DMS53 (cell line): Measurements from ENCODE around the gene TTC3.
A peak's percentile ranks its signal among the peaks of the same experiment; 100 is the strongest.

Source experiments
- DNase-seq: peaks from one replicate; lab custom pipeline; 2025; lab: John Stamatoyannopoulos, UW

Gene TTC3

DNA sequence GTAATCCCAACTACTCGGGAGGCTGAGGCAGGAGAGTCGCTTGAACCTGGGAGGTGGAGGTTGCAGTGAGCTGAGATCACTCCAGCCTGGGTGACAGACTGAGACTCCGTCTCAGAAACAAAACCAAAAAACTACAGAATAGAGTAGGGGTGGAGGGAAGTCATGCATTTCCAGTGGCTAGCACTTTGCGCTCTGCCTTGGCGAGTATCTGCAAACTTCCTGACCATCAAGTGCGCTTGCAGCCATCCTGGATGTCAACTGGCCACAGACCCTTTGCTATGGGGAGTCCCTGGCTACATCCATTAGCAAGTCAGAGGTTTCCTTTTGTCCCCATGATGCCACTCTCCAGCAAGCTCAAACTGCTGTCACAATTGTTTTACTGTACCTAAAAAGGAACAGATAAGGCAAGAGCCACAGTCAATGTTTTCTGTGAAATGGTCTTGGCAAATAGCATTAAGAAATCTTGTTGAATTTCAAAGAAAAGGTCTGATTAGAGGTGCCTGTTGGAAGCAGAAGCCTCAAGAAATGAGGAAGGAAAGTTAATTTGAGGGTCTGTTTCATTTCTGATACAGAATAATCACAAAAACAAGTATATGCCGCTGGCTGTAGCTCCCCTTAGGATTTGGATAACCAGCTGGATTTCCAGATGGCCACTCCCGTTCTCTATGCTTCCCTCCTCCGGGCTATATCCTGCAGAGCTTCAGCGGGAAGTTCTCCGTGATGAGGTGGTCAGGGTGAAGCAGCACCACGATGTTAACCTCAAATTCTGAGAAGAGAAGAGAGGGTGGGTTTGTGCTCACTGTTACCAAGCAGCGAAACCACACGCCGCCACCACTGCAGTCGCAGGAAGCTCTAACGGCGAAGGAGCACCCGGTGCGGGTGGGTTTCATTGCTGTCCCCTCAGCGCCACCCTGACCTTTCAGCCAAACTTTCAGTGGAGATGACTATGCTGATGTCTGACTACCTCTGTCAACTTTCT, 152.1 kb downstream of the TTC3 start:
- no peak for DNase-seq

DNA sequence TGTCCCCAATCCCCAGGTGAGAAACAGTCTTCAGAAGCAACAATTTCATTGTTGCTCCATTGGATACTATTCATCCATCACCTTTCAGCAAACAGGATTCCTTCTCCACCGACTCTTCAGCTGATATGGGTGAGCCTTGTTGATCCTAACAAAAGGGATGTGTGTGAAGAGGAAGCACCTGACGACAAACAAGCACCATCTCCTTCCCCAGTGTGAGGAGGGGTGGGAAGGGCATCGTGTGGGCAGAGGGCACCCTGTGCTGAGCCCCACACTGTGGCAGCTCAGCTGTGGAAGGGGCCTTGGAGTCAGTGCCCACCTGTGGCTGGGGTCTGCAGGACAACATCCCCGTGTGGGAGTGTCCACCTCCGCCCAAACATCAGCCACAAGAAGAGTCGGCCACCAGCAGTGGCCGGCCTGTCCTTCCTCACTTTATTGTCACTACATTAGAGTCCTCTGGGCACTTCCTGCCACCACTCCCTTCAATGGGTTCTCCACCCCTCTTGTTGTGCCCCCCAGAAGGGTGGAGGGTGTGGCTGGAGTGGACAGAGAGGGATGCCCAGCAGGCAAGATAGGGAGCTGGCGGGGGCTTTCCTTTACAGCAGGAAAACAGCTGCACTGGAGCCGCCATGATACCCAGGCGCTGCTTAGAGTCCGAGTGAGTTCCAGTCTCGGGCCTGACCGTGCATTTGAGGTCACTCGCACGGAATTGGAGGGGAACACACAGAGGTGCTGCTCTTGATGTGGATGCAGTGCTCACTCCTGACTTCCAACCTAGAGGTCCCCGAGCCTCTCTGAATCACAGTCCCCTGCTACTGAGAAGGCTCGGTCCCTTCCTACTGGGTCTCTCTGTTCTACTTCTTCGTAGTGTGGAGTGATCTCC, 153.2 kb downstream of the TTC3 start:
- no peak for DNase-seq

DNA sequence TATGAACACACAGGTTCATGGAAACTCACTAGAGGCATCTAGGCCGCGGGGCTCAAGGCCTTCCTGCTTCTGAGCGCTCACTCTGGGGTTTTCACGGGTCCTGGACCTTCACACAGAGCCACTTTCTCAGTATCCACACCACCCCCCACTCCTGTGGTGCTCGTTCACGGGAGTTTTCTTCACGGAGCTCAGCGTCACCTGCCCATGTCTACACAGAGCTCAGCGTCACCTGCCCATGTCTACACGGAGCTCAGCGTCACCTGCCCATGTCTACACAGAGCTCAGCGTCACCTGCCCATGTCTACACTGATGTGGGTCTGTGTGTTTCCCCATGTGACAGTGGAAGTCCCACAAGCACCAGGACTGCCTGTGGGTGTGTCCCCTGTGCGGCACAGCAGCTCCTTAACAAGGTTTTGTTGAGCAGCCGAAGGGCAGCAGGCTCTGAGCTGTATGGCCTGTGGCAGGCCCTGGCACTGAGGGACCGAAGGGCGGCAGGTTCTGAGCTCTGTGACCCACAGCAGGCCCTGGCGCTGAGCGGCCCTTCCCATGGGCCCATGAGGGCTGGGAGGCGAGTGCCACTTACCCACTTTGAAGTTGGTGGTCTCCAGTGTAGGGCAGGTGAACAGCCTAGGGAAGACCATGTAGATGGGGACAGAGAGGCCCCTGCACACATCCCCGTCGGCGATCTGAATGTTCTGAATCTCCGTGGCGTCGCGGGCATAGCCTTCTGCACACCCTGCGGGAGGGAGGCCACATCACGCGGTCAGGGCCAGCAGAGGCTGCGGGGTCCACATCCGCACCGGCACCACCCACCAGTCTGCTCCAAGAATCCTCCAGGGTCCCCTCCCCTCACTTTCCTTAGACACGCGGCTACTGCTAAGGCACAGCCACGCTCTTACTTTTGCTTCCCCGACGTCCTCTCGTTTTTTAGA, 154.3 kb downstream of the TTC3 start:
- DNase-seq, result no peak

DNA sequence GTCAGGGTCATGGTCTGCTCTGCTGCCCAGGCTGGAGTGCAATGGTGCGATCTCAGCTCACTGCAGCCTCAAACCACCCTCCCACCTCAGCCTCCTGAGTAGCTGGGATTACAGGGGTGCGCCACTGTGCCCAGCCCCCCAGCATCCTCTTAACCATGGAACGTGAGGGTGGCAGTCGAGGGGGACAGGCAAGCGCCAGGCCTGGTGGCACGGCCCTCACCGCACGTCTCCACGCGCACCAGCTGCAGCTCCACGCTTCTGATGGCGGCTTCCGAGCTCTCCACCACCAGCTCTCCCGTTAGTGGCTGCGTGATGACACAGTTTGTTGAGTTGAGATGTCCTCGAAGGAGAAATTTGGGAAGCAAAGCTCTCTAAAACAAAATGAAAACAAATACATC, 154.9 kb downstream of the TTC3 start:
- no peak for DNase-seq

DNA sequence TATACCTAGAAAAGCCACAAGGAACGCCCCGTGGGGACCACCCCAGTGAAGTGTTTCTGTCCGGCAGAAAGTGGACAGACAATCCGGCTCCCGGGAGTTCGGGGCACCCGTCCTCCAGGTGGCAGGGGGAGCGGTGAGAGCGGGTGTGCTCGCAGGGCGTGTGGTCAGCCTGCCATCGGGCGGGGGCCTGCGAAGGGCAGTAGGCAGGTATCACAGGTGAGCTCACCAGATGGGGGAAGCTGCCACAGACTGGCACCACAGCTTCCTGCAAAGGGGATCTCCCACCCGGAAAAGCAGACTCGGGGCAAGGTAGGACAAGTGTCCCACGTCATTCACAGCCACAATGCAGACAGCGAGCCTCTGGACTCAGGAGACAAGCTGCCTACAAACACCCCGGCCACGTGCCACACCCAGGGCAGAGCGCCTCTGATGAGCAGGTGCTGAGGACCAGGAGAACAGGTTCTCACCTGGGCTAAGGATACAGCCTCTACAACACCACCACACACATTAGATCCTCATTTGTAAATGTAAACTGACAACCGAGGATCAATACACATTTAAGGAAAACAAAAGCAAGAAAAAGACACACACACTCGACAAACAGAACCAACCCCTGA, 157.7 kb downstream of the TTC3 start:
- peak; percentile 91 for DNase-seq

DNA sequence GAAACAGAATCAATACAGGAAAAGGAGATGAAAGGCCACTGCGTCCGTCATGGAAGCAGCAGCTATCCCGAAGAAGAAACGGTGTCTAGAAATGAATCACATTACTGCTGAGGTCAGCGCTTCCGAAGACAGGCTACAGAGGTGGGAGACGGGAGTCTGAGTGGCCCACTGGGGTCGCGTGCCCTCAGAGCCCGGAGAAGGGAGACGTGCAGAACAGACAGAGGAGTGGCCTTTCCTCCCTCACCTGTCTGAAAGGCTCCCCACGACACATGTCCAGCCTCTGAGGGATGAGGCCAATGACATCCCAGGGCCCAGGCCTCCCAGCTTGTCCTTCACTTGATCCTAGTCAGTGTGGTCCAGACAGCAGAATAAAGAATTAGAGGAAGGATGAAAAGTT, 158.2 kb downstream of the TTC3 start:
- peak; percentile 69 for DNase-seq

DNA sequence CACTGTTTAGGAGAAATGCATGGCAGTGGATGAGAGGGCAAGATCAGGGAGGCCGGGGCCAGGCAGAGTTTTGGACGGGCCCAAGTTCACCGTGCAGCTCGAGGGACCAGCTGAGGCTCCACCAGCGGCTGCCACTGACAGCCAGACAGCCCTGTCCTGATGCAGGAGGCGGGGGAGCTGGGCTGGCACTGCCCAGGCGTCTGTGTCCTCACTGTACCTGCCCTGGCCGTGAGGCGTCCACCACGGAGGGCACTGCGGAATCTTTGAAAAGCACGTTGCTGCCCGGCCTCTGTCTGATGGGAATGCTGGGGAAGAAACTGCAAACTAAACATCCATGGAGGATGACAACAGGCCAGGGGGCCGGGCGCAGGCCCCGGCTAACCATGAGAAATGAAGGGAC, 158.6 kb downstream of the TTC3 start:
- DNase-seq, result no peak

DNA sequence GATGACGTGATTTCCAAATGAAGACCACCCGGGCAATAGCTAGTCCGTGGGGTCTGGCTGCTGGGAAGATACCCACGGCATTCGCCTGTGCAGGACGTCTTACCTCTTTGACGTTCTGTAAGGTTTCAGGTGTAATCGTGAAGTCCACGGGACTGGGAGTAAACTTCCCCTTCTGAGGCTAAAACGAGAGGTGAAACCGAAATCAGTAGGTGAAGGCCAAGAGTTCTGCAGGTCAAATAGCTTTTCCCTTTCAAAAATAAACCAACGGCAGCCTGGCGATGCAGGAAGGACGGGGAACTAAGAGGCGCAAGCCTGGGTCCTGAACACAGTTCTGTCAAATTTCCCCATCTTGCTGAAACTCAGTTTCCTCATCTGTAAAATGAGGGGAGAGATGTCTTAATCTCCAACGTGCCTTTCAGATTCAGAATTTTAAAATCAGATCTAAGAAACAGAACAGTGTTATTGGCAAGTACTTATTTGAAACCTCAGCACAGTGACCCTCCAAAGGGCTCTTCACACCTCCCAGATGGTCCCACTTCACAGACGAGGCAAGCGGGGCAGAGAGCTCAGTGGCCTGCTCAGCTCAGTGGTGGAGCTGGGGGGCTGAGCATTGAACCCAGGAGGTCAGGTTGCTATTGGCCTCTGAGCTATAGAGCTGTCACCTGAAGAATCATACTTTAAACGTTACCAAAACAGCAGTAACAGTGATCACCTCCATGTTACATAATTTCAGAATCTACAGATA, 159.4 kb downstream of the TTC3 start:
- no peak for DNase-seq

DNA sequence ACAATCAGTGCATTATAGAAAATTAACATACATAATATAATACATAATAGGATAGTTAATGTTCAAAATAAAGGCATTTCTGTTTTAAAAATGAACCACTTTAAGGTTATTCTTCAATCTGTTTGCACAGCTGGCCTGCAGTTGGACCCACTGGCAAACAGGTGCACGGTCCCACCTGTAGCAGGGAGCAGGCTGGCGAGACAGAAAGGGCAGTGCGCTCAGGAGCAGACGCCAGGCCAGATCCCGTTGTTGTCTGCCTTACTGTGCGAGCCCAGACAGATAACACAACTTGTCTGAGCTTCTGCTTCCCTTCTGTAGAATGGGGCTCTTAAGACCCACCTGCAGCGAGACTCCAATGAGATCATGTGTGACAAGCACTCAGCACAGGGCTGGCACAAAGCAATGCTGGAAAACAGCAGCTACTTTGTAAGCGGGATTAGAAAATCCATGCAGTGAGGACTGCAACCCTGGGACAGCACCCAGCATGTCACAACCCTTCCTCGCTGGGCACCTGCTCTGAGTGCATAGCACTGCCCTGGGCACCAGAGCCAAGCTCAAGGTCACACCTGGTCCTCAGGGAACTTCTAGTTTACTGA, 160.6 kb downstream of the TTC3 start:
- DNase-seq, result peak; percentile 88

DNA sequence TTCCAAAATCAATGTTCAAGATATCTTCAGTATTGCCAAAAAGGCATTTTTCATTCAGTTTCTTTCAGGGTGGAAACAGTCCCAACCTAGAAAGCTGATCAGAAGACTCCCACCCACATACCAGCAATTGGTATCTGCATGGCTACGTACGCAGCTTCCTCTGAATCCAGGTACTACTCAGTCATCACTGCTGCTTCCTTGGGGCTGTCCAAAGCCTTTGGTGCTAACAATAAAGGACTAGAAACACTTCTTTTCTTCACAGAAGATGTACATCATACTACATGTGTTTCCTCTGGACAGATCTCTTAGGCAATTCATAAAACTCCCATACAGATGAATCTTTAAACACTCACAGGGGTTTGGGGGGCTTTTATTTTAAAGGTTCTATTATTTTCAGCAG, 164.3 kb downstream of the TTC3 start:
- DNase-seq, result no peak

DNA sequence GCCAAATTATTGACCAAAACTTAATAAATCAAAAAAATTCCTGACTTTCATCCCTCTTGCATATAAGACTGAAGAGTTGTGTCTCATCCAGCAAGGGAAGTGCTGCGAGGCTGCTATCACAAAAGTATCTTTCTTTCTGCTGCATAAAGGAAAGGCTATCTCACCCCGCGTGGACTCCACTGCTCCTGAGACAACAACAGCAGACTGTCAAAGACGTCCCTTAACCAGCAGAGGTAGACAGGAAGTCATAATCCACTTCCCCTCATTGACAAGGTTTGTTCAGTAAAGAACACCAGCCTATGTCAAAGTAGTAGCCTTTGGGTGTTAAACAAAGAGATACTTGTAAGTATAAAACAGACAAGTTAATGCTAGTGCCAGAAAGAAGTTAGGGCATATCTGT, 164.7 kb downstream of the TTC3 start:
- no peak for DNase-seq

DNA sequence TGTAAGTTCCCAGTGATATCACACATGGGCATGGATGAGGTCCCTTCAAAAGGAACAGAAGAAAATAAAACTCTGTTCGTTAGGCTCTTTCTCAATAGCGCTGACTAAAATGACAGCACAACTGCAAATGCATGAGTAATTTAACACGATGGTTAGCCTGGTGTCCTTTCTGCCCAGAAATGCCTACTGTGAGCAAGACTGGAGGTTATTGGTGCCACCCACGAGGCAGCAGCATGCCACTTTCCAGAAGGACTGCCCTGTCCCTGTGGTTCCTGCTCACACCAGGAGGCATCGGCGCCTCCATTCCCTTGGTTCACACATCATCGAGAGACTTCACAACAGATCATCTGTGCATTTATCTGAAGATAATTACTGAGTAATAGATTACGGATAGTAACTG, 167.9 kb downstream of the TTC3 start:
- DNase-seq, result no peak

DNA sequence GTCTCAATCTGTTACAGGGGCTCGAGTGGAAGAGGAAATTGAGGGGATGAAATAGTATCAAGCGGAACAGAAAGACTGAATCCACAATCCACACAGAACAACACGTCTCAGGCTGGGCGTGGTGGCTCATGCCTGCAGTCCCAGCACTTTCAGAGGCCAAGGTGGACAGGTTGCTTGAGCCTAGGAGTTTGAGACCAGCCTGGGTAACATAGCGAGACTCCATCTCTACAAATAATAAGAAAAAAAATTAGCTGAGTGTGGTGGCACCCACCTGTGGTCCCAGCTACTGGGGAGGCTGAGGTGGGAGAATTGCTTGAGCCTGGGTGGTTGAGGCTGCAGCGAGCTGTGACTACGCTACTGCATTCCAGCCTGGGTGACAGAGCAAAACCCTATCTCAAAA, 168.4 kb downstream of the TTC3 start:
- DNase-seq, result no peak

DNA sequence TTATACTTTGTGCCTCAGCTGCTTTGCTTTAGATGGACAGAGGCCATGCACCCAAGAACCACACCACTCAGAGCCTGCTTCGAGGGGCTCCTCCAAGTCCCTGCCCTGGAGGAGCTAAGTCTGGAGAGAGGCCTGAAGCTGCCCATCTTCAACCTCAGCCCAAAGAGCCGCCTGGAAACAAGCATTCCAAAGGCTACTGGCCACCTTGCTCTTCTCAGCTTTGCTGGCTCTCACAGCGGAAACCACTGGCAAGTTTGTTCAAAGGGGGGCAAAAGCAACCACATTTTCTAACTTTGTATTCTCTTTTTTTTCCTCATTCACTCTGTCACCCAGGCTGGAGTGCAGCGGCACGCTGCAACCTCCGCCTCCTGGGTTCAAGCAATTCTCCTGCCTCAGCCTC, 170.9 kb downstream of the TTC3 start:
- no peak for DNase-seq

DNA sequence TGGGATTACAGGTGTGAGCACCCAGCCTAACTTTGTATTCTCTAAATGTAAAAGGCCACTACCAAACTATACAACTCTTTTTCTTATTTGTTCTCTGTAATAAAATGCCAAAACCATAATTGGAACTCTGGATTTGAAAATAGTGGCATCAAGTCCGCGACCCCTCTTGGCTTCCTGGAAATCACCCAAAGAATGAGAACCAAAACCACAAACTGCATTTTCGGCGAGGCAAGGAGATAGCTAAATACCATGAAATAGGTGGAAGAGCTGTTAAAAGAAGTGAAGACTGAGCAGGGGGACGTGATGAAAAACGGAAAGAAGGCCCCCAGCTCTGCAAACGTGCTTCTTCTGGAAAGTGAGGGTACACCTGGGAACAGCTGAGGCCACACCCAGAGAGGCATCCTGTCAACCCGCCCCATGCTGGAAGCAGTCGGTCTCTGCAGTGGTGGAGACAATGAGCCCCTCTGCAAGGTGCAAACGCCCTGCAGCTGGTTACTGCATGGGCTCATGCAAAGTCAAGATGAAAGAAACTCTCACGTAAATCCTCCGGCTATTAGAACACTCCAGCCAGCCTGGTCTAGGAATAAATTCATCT, 171.5 kb downstream of the TTC3 start:
- no peak for DNase-seq

DNA sequence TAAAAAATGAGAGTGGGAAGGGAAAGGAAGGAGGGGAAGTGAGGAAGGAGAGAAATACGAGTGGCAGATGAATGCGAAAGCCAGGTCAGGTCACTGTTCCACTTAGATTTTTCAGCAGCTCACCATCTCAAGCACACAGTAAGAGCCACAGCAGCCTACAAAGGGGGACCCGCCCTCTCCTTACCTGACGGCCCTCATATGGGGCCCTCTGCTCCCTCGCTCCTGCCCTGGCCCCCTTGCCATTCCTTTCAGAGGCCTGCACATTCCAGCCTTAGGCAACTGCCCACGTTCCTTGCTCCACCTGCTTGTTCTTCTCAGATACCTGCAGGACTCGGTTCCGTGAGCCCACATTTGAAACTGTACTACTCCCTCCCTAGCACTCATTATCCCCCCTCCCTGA, 172.1 kb downstream of the TTC3 start:
- DNase-seq, result no peak

DNA sequence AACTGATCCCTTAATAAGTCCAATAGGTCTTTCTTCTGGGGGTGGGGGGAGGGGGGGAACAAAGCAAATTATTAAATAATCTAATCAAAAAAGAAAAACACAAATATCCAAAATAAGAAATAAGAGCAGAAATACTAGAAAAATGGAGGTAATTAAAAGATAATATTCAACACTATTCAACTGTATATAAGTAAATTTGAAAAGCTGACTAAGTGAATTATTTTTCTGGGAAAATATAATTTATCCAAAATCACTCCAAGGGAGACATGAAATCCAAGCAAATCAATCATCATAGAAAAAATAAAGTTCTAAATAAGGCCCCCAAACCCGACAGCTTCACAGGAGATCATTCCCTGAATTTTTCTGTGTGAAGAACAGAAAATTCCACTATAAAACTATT, 175.2 kb downstream of the TTC3 start:
- no peak for DNase-seq

DNA sequence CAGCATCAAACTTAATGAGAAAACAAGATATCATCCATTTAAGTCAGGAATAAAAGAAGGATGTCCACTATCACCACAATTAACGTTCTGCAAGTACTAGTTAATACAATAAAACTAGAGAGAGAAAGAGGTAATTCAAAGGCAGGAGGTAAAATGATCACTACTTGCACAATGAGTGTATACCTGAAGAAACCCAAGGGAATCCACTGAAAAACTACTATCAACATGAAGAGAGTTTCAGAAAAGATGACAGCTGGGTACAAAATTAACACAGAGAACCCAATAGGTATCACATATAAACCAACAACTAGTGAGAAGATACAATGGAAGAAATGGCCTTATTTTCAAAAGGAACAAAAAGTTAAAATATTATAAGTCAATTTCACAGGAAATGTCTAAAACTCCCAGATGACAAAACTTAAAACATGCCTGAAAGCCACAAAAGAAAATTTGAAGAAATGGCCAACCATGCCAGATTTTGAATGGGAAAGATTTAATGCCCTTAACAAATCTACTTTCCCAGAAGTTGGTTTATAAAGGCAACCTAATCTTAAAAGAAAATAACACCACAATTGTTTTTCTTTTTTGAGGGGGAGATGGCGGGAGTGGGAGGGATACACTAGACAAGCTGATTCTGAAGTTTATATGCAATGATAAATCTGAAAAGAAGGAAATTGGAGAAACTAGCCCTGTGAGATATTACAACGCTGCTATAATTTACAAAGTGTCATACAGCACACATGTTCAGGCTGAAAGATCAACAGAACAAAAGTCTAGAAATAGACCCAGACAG, 176.3 kb downstream of the TTC3 start:
- no peak for DNase-seq

DNA sequence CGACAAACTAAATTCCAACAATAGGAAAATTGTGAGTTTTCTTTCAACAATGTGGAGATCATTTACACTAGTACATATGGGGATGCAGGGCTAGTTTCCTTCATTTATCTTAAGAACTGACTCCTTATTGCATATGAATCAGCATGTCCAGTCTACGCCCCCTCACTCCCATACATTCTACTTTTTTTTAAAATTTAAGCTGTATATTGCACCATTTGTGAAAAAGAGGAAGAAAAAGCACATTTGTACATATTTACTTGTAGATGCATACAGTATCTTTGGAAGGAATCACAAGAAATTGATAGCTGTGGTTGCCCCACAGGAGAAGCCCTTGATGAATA, 178.2 kb downstream of the TTC3 start:
- no peak for DNase-seq
